Measurements from ENCODE around the gene DNAH1.

GRCh38 chr3:52381623-52382022, 65.5 kb downstream of the DNAH1 start:
- TF ChIP-seq EZH2 (IDR thresholded peaks at IDR 0.05; ENCODE audit: borderline replicate concordance): no peak
- TF ChIP-seq CTCF (IDR thresholded peaks at IDR 0.05; ENCODE audit: poor library complexity): no peak
- TF ChIP-seq EZH2phosphoT487 (IDR thresholded peaks at IDR 0.05; ENCODE audit: low read depth, severe bottlenecking, unreplicated experiment): no peak

All from hepatocyte (in vitro differentiated cells).